ENCODE results near the gene HSD17B8. TPM values are rescaled to one million over a fixed set of nuclear protein-coding genes. Genes with fewer than 3 reads are reported as not detected.

Gene HSD17B8
- total RNA-seq, 4 donors from 2014 or later, result 30.2 to 79.4 (median 40.9) TPM

DNA sequence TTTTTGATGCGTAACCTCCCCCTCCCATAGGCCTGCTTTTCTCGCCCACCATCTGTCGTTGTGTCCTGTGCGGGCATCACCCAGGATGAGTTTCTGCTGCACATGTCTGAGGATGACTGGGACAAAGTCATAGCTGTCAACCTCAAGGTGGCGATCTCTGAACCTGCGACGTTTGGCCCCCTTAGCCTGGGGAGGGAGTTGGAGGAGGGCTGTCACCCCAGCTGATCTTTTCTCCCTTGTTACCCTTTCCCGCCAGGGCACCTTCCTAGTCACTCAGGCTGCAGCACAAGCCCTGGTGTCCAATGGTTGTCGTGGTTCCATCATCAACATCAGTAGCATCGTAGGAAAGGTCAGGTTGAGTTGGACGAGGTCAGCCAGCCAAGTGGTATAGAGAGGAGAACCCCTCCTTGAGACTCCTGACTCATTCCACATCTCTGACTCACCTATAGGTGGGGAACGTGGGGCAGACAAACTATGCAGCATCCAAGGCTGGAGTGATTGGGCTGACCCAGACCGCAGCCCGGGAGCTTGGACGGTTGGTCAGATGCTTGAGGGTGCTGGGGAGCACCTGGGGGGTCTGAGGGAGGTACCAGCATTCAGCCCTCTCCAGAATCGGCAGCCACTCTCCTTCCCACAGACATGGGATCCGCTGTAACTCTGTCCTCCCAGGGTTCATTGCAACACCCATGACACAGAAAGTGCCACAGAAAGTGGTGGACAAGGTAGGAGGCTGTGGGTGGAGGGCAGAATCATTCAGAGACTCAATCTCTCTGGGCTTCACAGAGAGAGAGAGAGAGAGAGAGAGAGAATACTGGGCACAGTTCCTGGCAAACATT is 954 bp downstream of the HSD17B8 start:
- TF ChIP-seq, protein P1, sequence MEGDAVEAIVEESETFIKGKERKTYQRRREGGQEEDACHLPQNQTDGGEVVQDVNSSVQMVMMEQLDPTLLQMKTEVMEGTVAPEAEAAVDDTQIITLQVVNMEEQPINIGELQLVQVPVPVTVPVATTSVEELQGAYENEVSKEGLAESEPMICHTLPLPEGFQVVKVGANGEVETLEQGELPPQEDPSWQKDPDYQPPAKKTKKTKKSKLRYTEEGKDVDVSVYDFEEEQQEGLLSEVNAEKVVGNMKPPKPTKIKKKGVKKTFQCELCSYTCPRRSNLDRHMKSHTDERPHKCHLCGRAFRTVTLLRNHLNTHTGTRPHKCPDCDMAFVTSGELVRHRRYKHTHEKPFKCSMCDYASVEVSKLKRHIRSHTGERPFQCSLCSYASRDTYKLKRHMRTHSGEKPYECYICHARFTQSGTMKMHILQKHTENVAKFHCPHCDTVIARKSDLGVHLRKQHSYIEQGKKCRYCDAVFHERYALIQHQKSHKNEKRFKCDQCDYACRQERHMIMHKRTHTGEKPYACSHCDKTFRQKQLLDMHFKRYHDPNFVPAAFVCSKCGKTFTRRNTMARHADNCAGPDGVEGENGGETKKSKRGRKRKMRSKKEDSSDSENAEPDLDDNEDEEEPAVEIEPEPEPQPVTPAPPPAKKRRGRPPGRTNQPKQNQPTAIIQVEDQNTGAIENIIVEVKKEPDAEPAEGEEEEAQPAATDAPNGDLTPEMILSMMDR (IDR thresholded peaks at IDR 0.05), result no peak
- TF ChIP-seq POLR2A (IDR thresholded peaks at IDR 0.05), result no peak
- H3K9me3 ChIP-seq, result no peaks in the 10 kb centered on the region
- intact Hi-C loops (cut with DNase I), result loop anchor here (10.0 kb wide), 1 partner anchor 219 kb away; the partner anchor contains the start of gene SYNGAP1
- no peak for DNase-seq
- no peak overlapping the region for H3K27ac ChIP-seq
- 48 to 49% methylated on average over 17 of the region's 17 CpGs for WGBS, 2 donors
- H3K36me3 ChIP-seq, result peaks cover 16 to 22% of the 10 kb centered on the region in 2 donors
- H3K4me1 ChIP-seq, result peaks cover 39 to 43% of the 10 kb centered on the region in 2 donors
- no peaks in the 10 kb centered on the region for H3K27me3 ChIP-seq
- H3K4me3 ChIP-seq (replicated peaks in 1 of 3), result peak overlapping the region in 1 of 3 donors; percentile 63

DNA sequence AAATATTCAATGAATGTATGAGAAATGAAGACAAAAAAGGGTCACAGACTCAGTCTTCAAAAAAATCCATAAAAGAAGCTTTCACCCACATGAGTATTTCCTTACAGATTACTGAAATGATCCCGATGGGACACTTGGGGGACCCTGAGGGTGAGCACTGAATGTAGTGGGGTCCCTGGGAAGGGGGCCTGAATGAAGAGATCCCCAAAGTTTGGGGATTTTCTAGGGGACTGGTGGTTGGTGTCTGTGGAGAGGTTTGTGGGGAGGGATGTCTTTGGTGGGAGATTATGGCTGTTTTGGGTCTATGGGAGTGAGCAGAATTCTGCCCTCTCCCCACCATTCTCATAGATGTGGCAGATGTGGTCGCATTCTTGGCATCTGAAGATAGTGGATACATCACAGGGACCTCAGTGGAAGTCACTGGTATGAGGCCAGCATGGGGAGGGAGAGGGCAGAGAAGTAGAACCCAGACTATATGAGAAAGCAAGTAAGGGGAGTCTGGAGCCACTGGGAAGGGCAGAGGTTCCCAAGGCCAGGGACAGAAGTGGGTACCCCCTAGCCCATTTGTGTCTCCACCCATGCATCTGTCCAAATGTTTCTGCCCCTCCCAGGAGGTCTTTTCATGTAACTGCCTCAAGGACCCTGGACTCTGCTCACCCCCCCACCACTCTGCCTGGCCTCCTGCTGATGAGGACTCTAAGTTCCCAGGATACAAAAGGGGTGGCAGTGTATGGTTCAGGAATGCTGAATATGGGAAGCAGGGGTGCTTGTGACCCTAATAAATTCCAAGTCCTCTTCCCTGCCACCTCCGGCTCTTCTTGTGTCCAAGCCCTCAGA is 1.8 kb downstream of the HSD17B8 start:
- Histone ChIP-seq H3K9me3 (no peaks in the 10 kb centered on the region), H3K27me3 (no peaks in the 10 kb centered on the region), H3K27ac (no peak overlapping the region), H3K4me3 (replicated peaks in 1 of 3) (no peak overlapping the region), H3K4me1 (peaks cover 38 to 43% of the 10 kb centered on the region in 2 donors), H3K36me3 (peaks cover 16 to 22% of the 10 kb centered on the region in 2 donors)
- no peak for DNase-seq
- TF ChIP-seq POLR2A (IDR thresholded peaks at IDR 0.05), result no peak
- TF ChIP-seq, protein P1 (IDR thresholded peaks at IDR 0.05), result no peak
- 87 to 92% methylated on average over 3 of the region's 3 CpGs for WGBS, 2 donors
- intact Hi-C loops (cut with DNase I), result loop anchor here (10.0 kb wide), 1 partner anchor 219 kb away; the partner anchor contains the start of gene SYNGAP1

DNA sequence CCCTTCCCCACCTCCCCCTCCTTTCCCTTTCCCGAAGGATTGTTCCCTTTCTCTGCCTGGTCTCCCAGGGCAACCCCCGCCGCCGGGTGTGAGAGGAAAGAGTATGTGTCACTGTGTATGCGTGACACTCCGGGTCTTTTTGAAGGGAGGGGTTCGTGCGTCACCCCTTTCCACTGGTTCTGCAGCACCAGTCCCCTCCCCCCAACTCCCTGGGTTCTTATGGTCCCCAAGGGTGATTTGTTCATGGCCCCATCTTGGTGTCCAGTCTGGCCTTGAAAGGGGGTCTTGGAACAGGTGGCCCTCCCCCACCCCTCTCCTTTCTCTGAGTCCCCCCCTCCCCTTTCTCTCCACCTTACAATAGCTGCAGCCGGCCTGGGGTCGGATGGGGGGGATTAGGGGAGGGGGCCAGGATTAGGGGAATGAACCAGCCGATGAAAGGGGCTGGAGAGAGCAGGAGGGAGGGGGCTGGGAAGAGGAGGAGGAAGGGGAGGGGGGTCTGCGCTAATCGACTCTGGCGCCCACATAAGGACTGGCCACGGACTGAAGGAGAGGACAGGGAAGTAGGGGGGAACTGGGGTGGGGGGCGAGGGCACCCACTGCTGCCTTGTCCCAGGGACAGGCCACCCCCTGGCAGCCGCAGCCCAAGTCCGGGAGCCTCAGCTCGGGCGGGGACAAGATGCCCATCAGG is 2.6 kb downstream of the HSD17B8 start:
- Histone ChIP-seq H3K9me3 (no peaks in the 10 kb centered on the region), H3K4me3 (replicated peaks in 1 of 3) (peak overlapping the region in 1 of 3 donors; percentile 62), H3K36me3 (peaks cover 16 to 22% of the 10 kb centered on the region in 2 donors), H3K27ac (peak overlapping the region in 1 of 3 donors; percentile 91), H3K27me3 (no peaks in the 10 kb centered on the region), H3K4me1 (peaks cover 31 to 35% of the 10 kb centered on the region in 2 donors)
- no peak for DNase-seq
- WGBS, 2 donors, result 20 to 24% methylated on average over 20 of the region's 20 CpGs
- TF ChIP-seq, protein P1 (IDR thresholded peaks at IDR 0.05), result no peak
- intact Hi-C loops (cut with DNase I), result loop anchor here (10.0 kb wide), 1 partner anchor 218 kb away; the partner anchor contains the start of gene SYNGAP1

DNA sequence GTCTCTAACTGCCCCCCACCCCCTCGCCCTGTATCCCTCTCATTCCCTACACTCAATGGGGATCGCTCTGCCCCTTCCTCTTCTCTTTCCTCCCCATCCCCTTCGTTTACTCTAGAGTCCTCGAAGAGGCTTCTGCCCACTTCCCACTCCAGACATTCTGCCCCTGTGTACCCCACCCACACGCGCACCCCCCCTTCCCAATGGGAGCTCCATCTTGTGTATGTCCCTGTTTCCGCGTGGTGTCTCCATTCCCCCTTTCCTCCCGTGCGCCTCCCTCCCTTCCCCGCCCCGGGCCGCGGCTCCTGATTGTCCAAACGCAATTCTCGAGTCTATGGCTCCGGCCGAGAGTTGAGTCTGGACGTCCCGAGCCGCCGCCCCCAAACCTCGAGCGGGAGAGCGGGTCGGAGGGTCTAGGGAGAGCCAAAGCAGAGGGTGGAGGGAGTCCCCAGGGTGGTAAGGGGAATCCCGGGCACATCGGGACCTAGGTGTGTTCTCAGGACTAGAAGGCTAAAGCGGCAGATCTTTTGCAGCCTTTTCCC is 3.2 kb downstream of the HSD17B8 start:
- WGBS, 2 donors, result 1% methylated on average over 28 to 29 of the region's 29 CpGs
- H3K4me3 ChIP-seq (replicated peaks in 1 of 3), result peak overlapping the region; percentile 33 to 89 (median 62)
- peak overlapping the region; percentile 89 to 93 (median 91) for H3K27ac ChIP-seq
- peaks cover 27 to 32% of the 10 kb centered on the region in 2 donors for H3K4me1 ChIP-seq
- intact Hi-C loops (cut with DNase I), result loop anchor here (10.0 kb wide), 1 partner anchor 217 kb away; the partner anchor contains the start of gene SYNGAP1
- no peaks in the 10 kb centered on the region for H3K9me3 ChIP-seq
- peaks cover 11 to 20% of the 10 kb centered on the region in 2 donors for H3K36me3 ChIP-seq
- no peaks in the 10 kb centered on the region for H3K27me3 ChIP-seq
- peak; percentile 48 to 52 for DNase-seq
- TF ChIP-seq POLR2A (IDR thresholded peaks at IDR 0.05), result no peak
- TF ChIP-seq, protein P1 (IDR thresholded peaks at IDR 0.05), result no peak
